ENCODE measurements around the gene CBX7. TPM values are rescaled to one million over a fixed set of nuclear protein-coding genes. Genes with fewer than 3 reads are reported as not detected.

CBX7 gene
- total and polyA plus RNA-seq, 9 of the 15 experiments (the other 6 are each of a cell fraction or from before 2014, with no cell fraction given) = 0.04 to 5.2 (median 2.8) TPM

GRCh38 chr22:39129081-39129480 is 23.4 kb downstream of the CBX7 start:
- 61% methylated on average over 2 of the region's 4 CpGs for WGBS (ENCODE audit: insufficient coverage, low coverage, missing lambda C conversion rate)
- CTCF ChIA-PET (ENCODE audit: low intra/inter-chr PET ratio) = no interaction called here
- no peaks in the 10 kb centered on the region for H3K79me2 ChIP-seq (ENCODE audit: control insufficient read depth, insufficient read depth, low read length)

GRCh38 chr22:39128508-39128907 is 24.0 kb downstream of the CBX7 start:
- H3K27me3 ChIP-seq (ENCODE audit: control insufficient read depth in 2 of 2, insufficient read depth in 2 of 2, low read length in 2 of 2) = no peaks in the 10 kb centered on the region
- WGBS (ENCODE audit: insufficient coverage, low coverage, missing lambda C conversion rate) = 20% methylated on average over 3 of the region's 6 CpGs
- H3K36me3 ChIP-seq (ENCODE audit: control insufficient read depth, insufficient read depth, low read length) = no peaks in the 10 kb centered on the region
- H2AFZ ChIP-seq (ENCODE audit: low read depth, low read length) = no peak overlapping the region
- no peaks in the 10 kb centered on the region for H3K79me2 ChIP-seq (ENCODE audit: control insufficient read depth, insufficient read depth, low read length)
- no peaks in the 10 kb centered on the region for H4K20me1 ChIP-seq (replicated peaks; ENCODE audit: control insufficient read depth, insufficient read depth, low read length)
- ChIA-PET CTCF (ENCODE audit: low intra/inter-chr PET ratio) (no interaction called here), POLR2A (no interaction called here)
- no peaks in the 10 kb centered on the region for H3K9me1 ChIP-seq (ENCODE audit: control insufficient read depth, insufficient read depth, low read length)
- in situ Hi-C loops (cut with MboI) = no loop called here
- FAIRE-seq (no peak), DNase-seq (ENCODE audit: extremely low read depth in 1 of 4, low spot score in 3 of 4) (no peak), ATAC-seq (no peak)
- no peak overlapping the region for H3K4me3 ChIP-seq
- no peak overlapping the region for H3K9ac ChIP-seq (ENCODE audit: insufficient read depth in 1 of 2, low read depth in 2 of 2, low read length in 2 of 2)
- TF ChIP-seq SMAD3 (CRISPR knock-in tag; conservative IDR thresholded peaks at IDR 0.05) (no peak), SETDB1 (IDR thresholded peaks at IDR 0.05; ENCODE audit: low read length) (no peak), FUS (optimal IDR thresholded peaks at IDR 0.05; ENCODE audit: low read depth, low read length) (no peak), NONO (IDR thresholded peaks at IDR 0.05; ENCODE audit: low read depth in 2 of 2, low read length in 1 of 2) (no peak), SMAD4 (CRISPR knock-in tag; conservative IDR thresholded peaks at IDR 0.05) (no peak), CHAMP1 (IDR thresholded peaks at IDR 0.05) (no peak), FOXA1 (IDR thresholded peaks at IDR 0.05; ENCODE audit: borderline replicate concordance) (no peak), POLR2G (IDR thresholded peaks at IDR 0.05; ENCODE audit: low read depth, low read length) (no peak), HNRNPH1 (optimal IDR thresholded peaks at IDR 0.05; ENCODE audit: low read depth, low read length) (no peak), ZNF431 (CRISPR knock-in tag; IDR thresholded peaks at IDR 0.05) (no peak), ZNF717 (CRISPR knock-in tag; IDR thresholded peaks at IDR 0.05) (no peak)
- H3K4me2 ChIP-seq (ENCODE audit: insufficient read depth, low read length) = no peak overlapping the region
- no TSS peak for BruUV-seq (replicated peaks)
- H3K9me3 ChIP-seq (replicated peaks; ENCODE audit: control insufficient read depth, insufficient read depth, low read depth, low read length) = no peaks in the 10 kb centered on the region
- H3K27ac ChIP-seq (ENCODE audit: extremely low read depth, low read depth, low read length) = no peak overlapping the region
- peaks cover 13 to 15% of the 10 kb centered on the region in 2 experiments for H3K4me1 ChIP-seq (replicated peaks in 1 of 2; ENCODE audit: control insufficient read depth in 2 of 2, insufficient read depth in 2 of 2, low read length in 2 of 2)
- intact Hi-C loops (cut with micrococcal nuclease) = no loop called here

More at GRCh38 chr22:39129081-39129480, 23.4 kb downstream of the CBX7 start:
- H3K27ac ChIP-seq (ENCODE audit: extremely low read depth, low read depth, low read length) = no peak overlapping the region
- FAIRE-seq (no peak), DNase-seq (ENCODE audit: extremely low read depth in 1 of 4, low spot score in 3 of 4) (no peak), ATAC-seq (no peak)
- no peaks in the 10 kb centered on the region for H3K27me3 ChIP-seq (ENCODE audit: control insufficient read depth in 2 of 2, insufficient read depth in 2 of 2, low read length in 2 of 2)
- no peak overlapping the region for H3K4me3 ChIP-seq
- no peak overlapping the region for H3K4me2 ChIP-seq (ENCODE audit: insufficient read depth, low read length)
- intact Hi-C loops (cut with micrococcal nuclease) = no loop called here
- no TSS peak for BruUV-seq (replicated peaks)
- POLR2A ChIA-PET = no interaction called here
- H3K4me1 ChIP-seq (replicated peaks in 1 of 2; ENCODE audit: control insufficient read depth in 2 of 2, insufficient read depth in 2 of 2, low read length in 2 of 2) = peaks cover 13 to 17% of the 10 kb centered on the region in 2 experiments
- no peaks in the 10 kb centered on the region for H4K20me1 ChIP-seq (replicated peaks; ENCODE audit: control insufficient read depth, insufficient read depth, low read length)
- no peaks in the 10 kb centered on the region for H3K9me3 ChIP-seq (replicated peaks; ENCODE audit: control insufficient read depth, insufficient read depth, low read depth, low read length)
- H3K9ac ChIP-seq (ENCODE audit: insufficient read depth in 1 of 2, low read depth in 2 of 2, low read length in 2 of 2) = no peak overlapping the region
- H3K36me3 ChIP-seq (ENCODE audit: control insufficient read depth, insufficient read depth, low read length) = no peaks in the 10 kb centered on the region
- H2AFZ ChIP-seq (ENCODE audit: low read depth, low read length) = no peak overlapping the region
- in situ Hi-C loops (cut with MboI) = no loop called here
- no peak for TF ChIP-seq C11orf30 (IDR thresholded peaks at IDR 0.05; ENCODE audit: low read depth)
- no peak for TF ChIP-seq GTF2B (IDR thresholded peaks at IDR 0.05; ENCODE audit: extremely low read depth, insufficient read length)
- no peaks in the 10 kb centered on the region for H3K9me1 ChIP-seq (ENCODE audit: control insufficient read depth, insufficient read depth, low read length)

Measured in K562 (cell line).